ENCODE results near the gene OSTN. TPM values are rescaled to one million over a fixed set of nuclear protein-coding genes. Genes with fewer than 3 reads are reported as not detected.

Gene OSTN
- total RNA-seq, 2 donors from 2014 or later = 0.09 TPM; not detected in 1

DNA sequence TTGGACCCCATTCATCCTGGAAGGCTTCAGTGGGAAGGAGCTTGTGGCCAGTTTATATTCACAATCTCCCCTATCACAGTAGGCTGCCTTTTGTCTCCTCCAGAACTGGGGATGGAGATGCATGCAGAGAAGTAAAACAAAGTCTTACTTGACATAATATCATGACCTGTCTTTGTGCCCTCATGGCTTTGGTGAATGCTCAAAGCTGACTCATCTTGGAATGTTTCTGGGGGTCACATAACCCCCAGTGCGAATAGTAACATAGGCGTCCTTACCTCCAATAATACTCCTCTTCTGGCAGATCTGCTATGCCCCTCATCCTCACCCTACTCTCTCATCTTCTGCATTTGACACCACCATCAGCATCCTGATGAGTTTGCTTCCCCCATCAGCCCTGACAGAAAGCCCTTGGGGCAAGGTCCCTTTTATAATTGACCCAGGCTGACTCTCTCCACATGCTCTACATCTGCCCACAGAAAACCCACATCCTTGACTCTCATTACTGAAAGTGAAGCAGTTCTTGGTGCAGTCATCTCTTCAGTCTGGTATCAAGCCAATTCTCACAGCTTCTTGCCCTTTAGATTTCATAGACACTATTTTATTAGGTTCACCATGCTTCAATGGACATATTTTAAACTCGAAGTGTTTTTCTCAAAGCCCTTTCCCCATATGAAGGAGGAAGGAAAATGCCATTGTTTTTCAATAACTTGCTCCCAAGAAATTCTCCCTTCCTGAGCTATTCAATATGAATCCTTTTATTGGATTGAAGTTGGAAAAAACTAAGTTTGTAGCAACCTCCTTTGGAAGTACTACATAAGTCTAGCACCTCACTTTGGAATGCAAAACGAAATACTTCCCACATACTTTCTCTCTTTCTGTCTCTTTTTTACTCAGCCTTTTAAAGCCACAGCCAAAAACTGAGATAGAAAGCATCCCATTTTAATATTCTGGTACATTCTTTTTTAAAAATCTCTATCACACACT, 36.6 kb downstream of the OSTN start:
- intact Hi-C loops (cut with DNase I) = no loop called here
- no peak for DNase-seq (ENCODE audit: low spot score)
- Histone ChIP-seq H3K9me3 (no peaks in the 10 kb centered on the region), H3K4me1 (replicated peaks) (no peaks in the 10 kb centered on the region), H3K27ac (no peak overlapping the region), H3K27me3 (replicated peaks; ENCODE audit: insufficient read depth) (no peaks in the 10 kb centered on the region), H3K4me3 (no peak overlapping the region), H3K36me3 (no peaks in the 10 kb centered on the region)
- 69% methylated on average over 4 of the region's 4 CpGs for whole genome bisulfite sequencing
- no peak for TF ChIP-seq POLR2A (IDR thresholded peaks at IDR 0.05)
- TF ChIP-seq CTCF (IDR thresholded peaks at IDR 0.05) = no peak
- no peak for TF ChIP-seq POLR2AphosphoS5 (IDR thresholded peaks at IDR 0.05)

DNA sequence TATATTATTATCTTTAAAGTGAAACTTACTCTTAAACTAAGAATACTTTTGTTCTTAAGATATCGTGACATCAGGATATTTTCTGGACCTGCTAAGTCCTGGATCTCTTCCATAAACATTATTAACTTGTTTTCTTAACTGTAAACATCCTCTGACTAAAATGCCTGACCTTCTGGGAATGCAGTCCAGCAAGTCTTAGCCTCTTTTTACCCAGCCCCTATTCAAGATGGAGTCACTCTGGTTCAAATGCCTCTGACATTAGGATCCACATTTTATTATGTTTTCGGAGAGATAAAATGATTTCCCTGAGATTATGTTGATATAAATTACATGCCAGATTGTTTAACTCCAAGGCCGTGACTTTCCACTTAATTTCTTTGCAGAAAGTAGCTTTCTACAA, 37.6 kb downstream of the OSTN start:
- Histone ChIP-seq H3K4me1 (replicated peaks) (no peaks in the 10 kb centered on the region), H3K27me3 (replicated peaks; ENCODE audit: insufficient read depth) (no peaks in the 10 kb centered on the region), H3K36me3 (no peaks in the 10 kb centered on the region), H3K9me3 (no peaks in the 10 kb centered on the region), H3K27ac (no peak overlapping the region), H3K4me3 (no peak overlapping the region)
- TF ChIP-seq POLR2A (IDR thresholded peaks at IDR 0.05) (no peak), POLR2AphosphoS5 (IDR thresholded peaks at IDR 0.05) (no peak), CTCF (IDR thresholded peaks at IDR 0.05) (no peak)
- WGBS = 56% methylated on average over 3 of the region's 3 CpGs
- no peak for DNase-seq (ENCODE audit: low spot score)
- intact Hi-C loops (cut with DNase I) = no loop called here

DNA sequence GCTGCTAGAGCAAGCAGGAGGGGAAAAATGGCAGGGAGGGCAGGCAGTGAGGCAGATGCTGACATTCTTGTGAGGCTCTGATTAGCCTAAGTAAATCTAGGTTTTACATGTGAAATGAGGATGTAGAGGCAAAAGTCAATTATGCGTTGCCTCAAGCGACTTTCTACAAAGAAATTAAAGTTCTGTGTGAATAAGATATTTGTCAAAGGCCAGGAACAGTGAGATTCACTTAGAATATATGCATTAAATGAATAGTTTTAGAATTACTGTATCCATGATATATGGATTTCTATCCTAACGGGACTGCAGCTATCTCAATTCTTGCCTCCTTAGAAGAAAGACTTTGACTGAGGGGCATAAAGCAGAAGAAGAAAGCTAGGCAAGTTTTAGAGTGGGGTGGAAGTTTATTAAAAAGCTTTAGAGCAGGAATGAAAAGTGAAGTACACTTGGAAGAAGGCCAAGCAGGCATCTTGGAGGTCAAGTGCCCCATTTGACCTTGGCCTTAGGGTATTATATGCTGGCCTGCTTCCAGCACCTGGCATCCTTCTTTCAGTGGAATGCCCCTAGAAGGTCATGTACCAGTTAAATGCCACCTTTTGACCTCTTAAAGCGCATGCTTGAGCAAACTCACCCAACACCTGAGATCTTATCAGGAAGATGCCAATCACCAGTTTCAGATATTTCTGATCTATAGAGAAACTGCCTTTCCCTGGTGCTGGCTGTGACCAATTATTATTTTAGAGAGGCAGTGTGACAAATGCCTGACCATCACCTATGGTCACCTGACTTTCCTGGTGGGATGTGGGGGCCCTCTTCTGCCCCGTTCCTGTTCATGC, 38.2 kb downstream of the OSTN start:
- no peak overlapping the region for H3K4me3 ChIP-seq
- TF ChIP-seq POLR2A (IDR thresholded peaks at IDR 0.05) (no peak), CTCF (IDR thresholded peaks at IDR 0.05) (no peak), POLR2AphosphoS5 (IDR thresholded peaks at IDR 0.05) (no peak)
- no peaks in the 10 kb centered on the region for H3K27me3 ChIP-seq (replicated peaks; ENCODE audit: insufficient read depth)
- WGBS = 93% methylated on average over 5 of the region's 5 CpGs
- H3K27ac ChIP-seq = no peak overlapping the region
- H3K4me1 ChIP-seq (replicated peaks) = no peaks in the 10 kb centered on the region
- no peaks in the 10 kb centered on the region for H3K36me3 ChIP-seq
- no peaks in the 10 kb centered on the region for H3K9me3 ChIP-seq
- no peak for DNase-seq (ENCODE audit: low spot score)
- intact Hi-C loops (cut with DNase I) = no loop called here

DNA sequence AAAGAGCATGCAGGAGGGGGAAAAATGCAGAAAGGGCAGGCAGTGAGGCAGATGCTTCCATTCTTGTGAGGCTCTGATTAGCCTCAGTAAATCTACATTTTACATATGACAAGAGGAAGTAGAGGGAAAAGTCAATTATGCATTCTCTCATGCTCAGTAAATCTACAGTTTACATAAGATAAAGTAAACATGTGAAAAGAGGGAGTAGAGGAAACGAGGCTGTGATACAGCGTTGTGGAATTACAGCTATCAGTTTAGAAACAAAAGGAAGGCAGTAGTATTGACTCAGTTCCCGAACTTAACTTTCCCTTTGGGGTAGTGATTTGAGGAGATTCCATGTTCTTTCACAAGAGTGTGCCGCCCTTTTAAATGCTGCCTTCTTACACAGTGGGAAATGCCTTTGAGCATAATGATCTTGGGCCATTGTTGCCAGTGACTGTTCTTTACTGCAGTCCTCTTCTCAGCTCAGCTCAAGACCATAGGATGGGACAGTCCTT, 39.3 kb downstream of the OSTN start:
- H3K36me3 ChIP-seq = no peaks in the 10 kb centered on the region
- WGBS = 55% methylated on average over 4 of the region's 4 CpGs
- no peaks in the 10 kb centered on the region for H3K9me3 ChIP-seq
- intact Hi-C loops (cut with DNase I) = no loop called here
- H3K4me3 ChIP-seq = no peak overlapping the region
- DNase-seq (ENCODE audit: low spot score) = no peak
- no peaks in the 10 kb centered on the region for H3K27me3 ChIP-seq (replicated peaks; ENCODE audit: insufficient read depth)
- H3K4me1 ChIP-seq (replicated peaks) = no peaks in the 10 kb centered on the region
- no peak overlapping the region for H3K27ac ChIP-seq
- TF ChIP-seq POLR2AphosphoS5 (IDR thresholded peaks at IDR 0.05) (no peak), CTCF (IDR thresholded peaks at IDR 0.05) (no peak), POLR2A (IDR thresholded peaks at IDR 0.05) (no peak)
